Measurements from ENCODE around the gene CAMK2D. TPM values are rescaled to one million over a fixed set of nuclear protein-coding genes. Genes with fewer than 3 reads are reported as not detected.

Gene CAMK2D
- polyA plus RNA-seq, 2 of the 4 experiments (the other 2 are of a cell fraction): 19.1 to 59.9 TPM

GRCh38 chr4:113575401-113575800, 186.1 kb downstream of the CAMK2D start:
- CTCF ChIA-PET: interaction anchor here (1.3 kb wide), 1 partner anchor 180 kb away, joined by 3 read pairs; no protein-coding TSS in a partner anchor

GRCh38 chr4:113574636-113575103, 186.9 kb downstream of the CAMK2D start:
- POLR2A ChIA-PET: no interaction called here
- FAIRE-seq (no peak), ATAC-seq (no peak)

More at GRCh38 chr4:113575401-113575800, 186.1 kb downstream of the CAMK2D start:
- Histone ChIP-seq H3K9me3 (no peaks in the 10 kb centered on the region), H3K4me2 (no peak overlapping the region), H3K4me3 (no peak overlapping the region), H3K4me1 (peaks cover 11% of the 10 kb centered on the region; the same call in 2 of the 3 replicates), H3K27ac (no peak overlapping the region)
- TF ChIP-seq HOXA7 (CRISPR knock-in tag; IDR thresholded peaks at IDR 0.05) (no peak), CTCF (IDR thresholded peaks at IDR 0.05) (no peak), ZNF302 (CRISPR knock-in tag; IDR thresholded peaks at IDR 0.05) (no peak), ELK1 (IDR thresholded peaks at IDR 0.05; ENCODE audit: low read depth, low read length) (no peak), SMC3 (IDR thresholded peaks at IDR 0.05) (no peak), POLR2A (IDR thresholded peaks at IDR 0.05; ENCODE audit: low read length) (no peak), ZSCAN20 (CRISPR knock-in tag; IDR thresholded peaks at IDR 0.05) (no peak), EP300 (IDR thresholded peaks at IDR 0.05) (no peak), CHD4 (IDR thresholded peaks at IDR 0.05; ENCODE audit: borderline replicate concordance) (no peak), GATA3 (IDR thresholded peaks at IDR 0.05; ENCODE audit: borderline replicate concordance) (no peak), HDAC2 (IDR thresholded peaks at IDR 0.05) (no peak), REST (IDR thresholded peaks at IDR 0.05) (no peak), CEBPB (IDR thresholded peaks at IDR 0.05) (no peak), HES2 (IDR thresholded peaks at IDR 0.05) (no peak)
- DNase-seq (ENCODE audit: low read depth in 1 of 2, low spot score in 1 of 2) (no peak), ATAC-seq (no peak), FAIRE-seq (no peak)
- WGBS (ENCODE audit: missing lambda C conversion rate): 93% methylated on average over 2 of the region's 2 CpGs
- POLR2A ChIA-PET: no interaction called here

More at GRCh38 chr4:113574636-113575103, 186.9 kb downstream of the CAMK2D start:
- Histone ChIP-seq H3K4me3 (no peak overlapping the region), H3K4me1 (peaks cover 11% of the 10 kb centered on the region; the same call in 2 of the 3 replicates), H3K27ac (no peak overlapping the region), H3K4me2 (peak overlapping the region; percentile 16; the same call in 1 of the 3 replicates), H3K9me3 (no peaks in the 10 kb centered on the region)
- no peak for DNase-seq (ENCODE audit: low read depth in 1 of 2, low spot score in 1 of 2)
- no peak for TF ChIP-seq E2F6 (IDR thresholded peaks at IDR 0.05; ENCODE audit: borderline replicate concordance, low read depth)
- TF ChIP-seq POLR2A (IDR thresholded peaks at IDR 0.05; ENCODE audit: low read length): no peak
- TF ChIP-seq CHD2 (IDR thresholded peaks at IDR 0.05; ENCODE audit: low read length, partially characterized antibody): no peak
- TF ChIP-seq NFE2L2 (conservative IDR thresholded peaks at IDR 0.05; ENCODE audit: low read length): no peak
- no peak for TF ChIP-seq FOXS1 (CRISPR knock-in tag; IDR thresholded peaks at IDR 0.05)
- TF ChIP-seq CBX8 (IDR thresholded peaks at IDR 0.05): no peak
- no peak for TF ChIP-seq MYC (IDR thresholded peaks at IDR 0.05; ENCODE audit: borderline replicate concordance, low read length)
- no peak for TF ChIP-seq CEBPB (IDR thresholded peaks at IDR 0.05)
- no peak for TF ChIP-seq SMC3 (IDR thresholded peaks at IDR 0.05)
- no peak for TF ChIP-seq MAX (IDR thresholded peaks at IDR 0.05)
- no peak for TF ChIP-seq KDM1A (IDR thresholded peaks at IDR 0.05; ENCODE audit: low read depth)
- TF ChIP-seq RCOR1 (IDR thresholded peaks at IDR 0.05; ENCODE audit: low read depth, low read length): no peak
- TF ChIP-seq PHF8 (IDR thresholded peaks at IDR 0.05; ENCODE audit: borderline replicate concordance, low read depth): no peak
- CTCF ChIA-PET: interaction anchor here (1.3 kb wide), 1 partner anchor 180 kb away, joined by 3 read pairs; no protein-coding TSS in a partner anchor
- 45% methylated on average over 1 of the region's 1 CpG for WGBS (ENCODE audit: missing lambda C conversion rate)

All from A549 (cell line).